OCI-LY7 (cell line): ENCODE results near the gene SLC22A4. TPM values are rescaled to one million over a fixed set of nuclear protein-coding genes. Genes with fewer than 3 reads are reported as not detected.

Experiments used
- BruUV-seq: library from RNA; stranded (reverse); fragments of 400-500 nt; replicated peaks from 2 replicates; lab custom pipeline; 2021; lab: Mats Ljungman, UMichigan
- CTCF ChIA-PET: fragments of 300-600 bp; sonication (Branson Sonifier 250); formaldehyde crosslinking; loops from one replicate; lab custom pipeline; 2022; ENCODE audit warnings: antibody characterized with exemption; ENCODE audit not compliant: unreplicated experiment; lab: Charles Lee
- POLR2A ChIA-PET: fragments of 300-600 bp; sonication (Branson Sonifier 250); formaldehyde crosslinking; loops from one replicate; lab custom pipeline; 2022; ENCODE audit warnings: antibody characterized with exemption; lab: Charles Lee
- DNase-seq: peaks from one replicate; pipeline ENCODE4 v3.0.0-alpha.2; 2015; ENCODE audit warnings: low spot score
- H2AFZ ChIP-seq: fragments of 200-600 bp; sonication (generic), shearing (Covaris generic); 2 replicates; pipeline ENCODE4 v1.6.1; 2014; ENCODE audit warnings: mild to moderate bottlenecking, antibody characterized with exemption, low read length, moderate library complexity
- H3K27ac ChIP-seq: fragments of 200-600 bp; sonication (generic); 2 replicates; pipeline ENCODE4 v1.5.1; 2014; ENCODE audit warnings: mixed run types, low read depth, mild to moderate bottlenecking, moderate library complexity, low read length, inconsistent platforms; ENCODE audit not compliant: poor library complexity, severe bottlenecking
- H3K36me3 ChIP-seq: fragments of 200-600 bp; sonication (generic); 2 replicates; pipeline ENCODE4 v1.6.1; 2014; ENCODE audit warnings: mild to moderate bottlenecking, antibody characterized with exemption, low read length, moderate library complexity, mixed read lengths; ENCODE audit not compliant: insufficient read depth
- H3K4me1 ChIP-seq: fragments of 200-600 bp; sonication (generic); 2 replicates; pipeline ENCODE4 v1.5.1; 2014; ENCODE audit warnings: mild to moderate bottlenecking, low read length; ENCODE audit not compliant: insufficient read depth, poor library complexity, severe bottlenecking
- H3K4me2 ChIP-seq: fragments of 200-600 bp; sonication (generic); 2 replicates; pipeline ENCODE4 v1.6.1; 2014; ENCODE audit warnings: mild to moderate bottlenecking, low read length
- H3K4me3 ChIP-seq: fragments of 200-600 bp; sonication (generic); 2 replicates; pipeline ENCODE4 v1.5.1; 2014; ENCODE audit warnings: mild to moderate bottlenecking, low read depth, low read length; ENCODE audit not compliant: poor library complexity, severe bottlenecking
- H3K79me2 ChIP-seq: fragments of 200-600 bp; sonication (generic); 2 replicates; pipeline ENCODE4 v1.6.1; 2016; ENCODE audit warnings: low read depth, mild to moderate bottlenecking, low read length, moderate library complexity, mixed read lengths; ENCODE audit not compliant: insufficient read depth
- H3K9me2 ChIP-seq: fragments of 200-600 bp; sonication (generic); 2 replicates; pipeline ENCODE4 v1.6.1; 2016; ENCODE audit warnings: mild to moderate bottlenecking, low read length, mixed read lengths; ENCODE audit not compliant: insufficient read depth
- H3K9me3 ChIP-seq: fragments of 200-600 bp; sonication (generic); 2 replicates; pipeline ENCODE4 v1.6.1; 2014; ENCODE audit warnings: mild to moderate bottlenecking, mixed run types, low read length, mixed read lengths
- H4K20me1 ChIP-seq: fragments of 200-600 bp; sonication (generic); 2 replicates; pipeline ENCODE4 v1.6.1; 2014; ENCODE audit warnings: mild to moderate bottlenecking, antibody characterized with exemption, low read length, moderate library complexity, mixed read lengths; ENCODE audit not compliant: insufficient read depth
- CTCF ChIP-seq: fragments of 200-600 bp; sonication (generic); conservative IDR thresholded peaks from 2 replicates; pipeline ENCODE4 v1.5.1; 2014; ENCODE audit warnings: mild to moderate bottlenecking, antibody characterized with exemption, low read length, moderate library complexity, mixed read lengths
- EZH2phosphoT487 ChIP-seq: fragments of 200-600 bp; sonication (generic); IDR thresholded peaks from 2 replicates; pipeline ENCODE4 v1.6.1; 2018; ENCODE audit warnings: low read depth, borderline replicate concordance, mild to moderate bottlenecking, mixed run types, antibody characterized with exemption, low read length, moderate library complexity, mixed read lengths
- intact Hi-C: fragments of 100-400 bp; cut with micrococcal nuclease; formaldehyde crosslinking; loops from one replicate; pipeline ENCODE4 v1.10.0; 2022; ENCODE audit not compliant: unreplicated experiment
- total RNA-seq, 2 experiments: library from RNA; depleted of rRNA in 1 of 2; stranded (reverse); fragments of >200 nt in 1 of 2; shearing (Covaris generic) in 1 of 2; gene quantifications; 2 replicates each; pipeline ENCODE4 v1.2.3, GENCODE V29; 2014 to 2022

Gene SLC22A4
- total RNA-seq, 2 experiments from 2014 or later: not detected

DNA sequence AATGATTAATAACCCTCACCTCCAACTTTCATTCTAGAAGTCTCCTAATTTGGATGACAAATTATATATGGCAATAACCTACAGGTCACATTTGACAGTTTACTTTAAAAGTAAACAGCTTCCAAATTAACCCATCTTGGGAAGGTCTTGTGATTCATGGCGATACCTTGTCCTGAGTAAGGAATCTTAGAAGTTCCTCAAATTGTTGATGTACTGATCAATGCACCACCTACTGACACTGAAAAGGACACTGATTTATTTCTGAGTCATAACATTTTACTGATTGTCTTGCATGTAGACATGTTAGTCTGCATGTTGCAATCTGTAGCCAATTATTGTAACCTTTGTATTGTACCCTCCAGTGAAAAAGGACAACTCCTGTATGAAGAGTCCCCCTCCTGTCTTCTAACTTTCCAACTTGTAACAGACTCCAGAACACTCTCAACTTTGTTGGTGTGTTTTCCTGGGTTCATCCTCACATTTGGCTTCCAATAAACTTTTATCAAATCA lies 59.3 kb downstream of the SLC22A4 start:
- no peaks in the 10 kb centered on the region for H3K9me2 ChIP-seq
- intact Hi-C loops: loop anchor here (10.0 kb wide), 1 partner anchor 289 kb away; the partner anchor contains the start of gene IL3
- no peak overlapping the region for H3K27ac ChIP-seq
- H2AFZ ChIP-seq: no peak overlapping the region
- H3K36me3 ChIP-seq: no peaks in the 10 kb centered on the region
- DNase-seq: no peak
- peaks cover 11% of the 10 kb centered on the region for H3K4me1 ChIP-seq
- no peaks in the 10 kb centered on the region for H3K9me3 ChIP-seq
- ChIA-PET CTCF (no interaction called here), POLR2A (interaction anchor here (0.5 to 0.7 kb wide), 2 partner anchors 8 to 906 kb away, joined by 3 to 5 read pairs; no protein-coding TSS in a partner anchor)
- TF ChIP-seq CTCF (no peak), EZH2phosphoT487 (no peak)
- no peak overlapping the region for H3K4me2 ChIP-seq
- H3K4me3 ChIP-seq: no peak overlapping the region
- no peaks in the 10 kb centered on the region for H3K79me2 ChIP-seq
- H4K20me1 ChIP-seq: no peaks in the 10 kb centered on the region
- no TSS peak for BruUV-seq

DNA sequence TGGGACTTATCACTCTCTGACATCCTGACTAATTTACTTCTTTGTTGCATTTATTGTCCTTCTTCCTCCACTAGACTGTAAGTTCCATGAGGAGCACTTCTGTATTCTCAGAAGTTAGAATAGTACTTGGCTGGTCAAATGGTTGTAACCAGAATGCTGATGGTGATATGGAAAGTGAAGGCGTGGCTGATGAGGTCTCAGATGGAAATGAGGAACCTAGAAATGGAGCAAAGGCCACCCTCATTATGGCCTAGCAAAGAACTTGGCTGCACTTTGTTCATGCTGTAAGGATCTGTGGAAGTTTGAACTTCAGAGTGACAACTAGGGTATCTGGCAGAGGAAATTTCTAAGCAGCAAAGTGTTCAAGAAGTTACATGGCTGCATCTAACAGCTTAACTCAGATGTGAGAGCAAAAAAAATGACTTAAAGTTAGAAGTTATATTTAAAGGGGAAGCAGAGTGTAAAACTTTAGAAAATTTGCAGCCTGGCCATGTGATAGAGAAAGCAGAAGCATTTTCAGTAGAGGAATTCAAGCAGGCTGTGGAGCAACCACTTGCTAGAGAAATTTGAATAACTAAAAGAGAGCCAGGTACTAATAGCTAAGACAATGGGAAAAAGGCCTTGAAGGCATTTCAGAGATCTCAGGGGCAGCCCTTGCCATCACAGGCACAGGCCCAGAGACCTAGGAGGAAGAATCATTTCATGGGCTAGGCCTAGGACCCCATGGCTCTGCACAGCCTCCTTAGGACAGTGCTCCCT lies 60.4 kb downstream of the SLC22A4 start:
- no peak for DNase-seq
- Histone ChIP-seq H3K27ac (no peak overlapping the region), H3K36me3 (no peaks in the 10 kb centered on the region), H4K20me1 (no peaks in the 10 kb centered on the region), H3K4me3 (no peak overlapping the region), H3K9me2 (no peaks in the 10 kb centered on the region), H3K9me3 (no peaks in the 10 kb centered on the region), H3K79me2 (no peaks in the 10 kb centered on the region), H3K4me1 (peaks cover 15% of the 10 kb centered on the region), H3K4me2 (no peak overlapping the region), H2AFZ (no peak overlapping the region)
- ChIA-PET CTCF (no interaction called here), POLR2A (no interaction called here)
- BruUV-seq: no TSS peak
- intact Hi-C loops: loop anchor here (10.0 kb wide), 1 partner anchor 290 kb away; the partner anchor contains the start of gene IL3
- TF ChIP-seq EZH2phosphoT487 (no peak), CTCF (no peak)
